ENCODE data around the gene MEGF11.
"Not testable (repeated sequence)": the region's sequence is repeated elsewhere in the genome, so short reads cannot be mapped to it uniquely, and the experiment has no call there.

The MEGF11 gene

GRCh38 chr15:65991721-65992483, 261.6 kb downstream of the MEGF11 start:
- no peak for DNase-seq

DNA sequence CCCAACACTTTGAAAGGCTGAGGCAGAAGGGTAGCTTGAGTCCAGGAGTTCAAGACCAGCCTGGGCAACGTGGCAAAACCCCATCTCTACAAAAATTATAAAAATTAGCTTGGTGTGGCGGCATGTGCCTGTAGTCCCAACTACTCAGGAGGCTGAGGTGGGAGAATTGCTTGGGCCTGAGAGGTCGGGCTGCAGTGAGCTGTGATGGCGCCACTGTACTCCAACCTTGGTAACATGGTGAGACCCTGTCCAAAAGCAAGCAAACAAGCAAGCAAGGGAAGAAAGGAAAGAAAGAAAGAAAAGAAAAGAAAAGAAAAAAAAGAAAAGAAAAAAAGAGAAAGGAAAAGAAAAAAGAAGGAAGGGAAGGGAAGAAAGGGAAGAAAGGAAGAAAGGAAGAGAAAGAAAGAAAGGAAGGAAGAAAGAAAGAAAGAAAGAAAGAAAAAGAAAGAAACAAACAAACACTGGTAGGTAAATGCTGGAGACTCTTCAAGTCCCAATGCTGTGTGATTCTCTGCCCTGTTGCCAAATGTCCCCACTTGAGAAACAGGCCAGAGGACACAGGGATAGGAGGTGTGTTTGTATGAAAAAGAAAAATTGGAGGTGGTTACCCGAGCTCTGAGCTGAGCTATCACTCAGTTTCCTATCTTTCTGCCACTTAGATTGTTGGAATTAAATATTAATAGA, 263.1 kb downstream of the MEGF11 start:
- no peak for DNase-seq

- no peak for DNase-seq
Observed at GRCh38 chr15:65987100-65987499, 266.4 kb downstream of the MEGF11 start.

- no peak for DNase-seq
Observed at GRCh38 chr15:65986416-65986815, 267.1 kb downstream of the MEGF11 start.

DNA sequence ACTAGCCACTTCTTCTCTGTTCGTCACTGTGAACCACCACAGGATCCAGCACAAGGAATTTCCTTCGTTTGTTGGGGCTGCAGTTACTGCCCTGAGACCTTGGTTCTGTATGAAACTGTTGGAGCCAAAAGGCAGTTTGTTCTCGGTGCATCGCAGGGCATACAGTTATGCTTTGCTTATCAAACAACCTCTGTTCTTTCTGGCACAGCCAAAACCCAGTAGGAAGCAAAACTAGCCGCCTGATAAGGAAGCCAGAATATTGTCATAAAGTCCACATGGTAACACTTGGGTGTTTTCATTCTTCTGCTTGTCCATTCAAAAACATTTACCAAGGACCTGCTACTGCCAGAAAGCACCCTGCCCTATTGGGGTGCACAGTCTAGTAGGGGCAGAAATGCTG, 268.2 kb downstream of the MEGF11 start:
- DNase-seq, result no peak

DNA sequence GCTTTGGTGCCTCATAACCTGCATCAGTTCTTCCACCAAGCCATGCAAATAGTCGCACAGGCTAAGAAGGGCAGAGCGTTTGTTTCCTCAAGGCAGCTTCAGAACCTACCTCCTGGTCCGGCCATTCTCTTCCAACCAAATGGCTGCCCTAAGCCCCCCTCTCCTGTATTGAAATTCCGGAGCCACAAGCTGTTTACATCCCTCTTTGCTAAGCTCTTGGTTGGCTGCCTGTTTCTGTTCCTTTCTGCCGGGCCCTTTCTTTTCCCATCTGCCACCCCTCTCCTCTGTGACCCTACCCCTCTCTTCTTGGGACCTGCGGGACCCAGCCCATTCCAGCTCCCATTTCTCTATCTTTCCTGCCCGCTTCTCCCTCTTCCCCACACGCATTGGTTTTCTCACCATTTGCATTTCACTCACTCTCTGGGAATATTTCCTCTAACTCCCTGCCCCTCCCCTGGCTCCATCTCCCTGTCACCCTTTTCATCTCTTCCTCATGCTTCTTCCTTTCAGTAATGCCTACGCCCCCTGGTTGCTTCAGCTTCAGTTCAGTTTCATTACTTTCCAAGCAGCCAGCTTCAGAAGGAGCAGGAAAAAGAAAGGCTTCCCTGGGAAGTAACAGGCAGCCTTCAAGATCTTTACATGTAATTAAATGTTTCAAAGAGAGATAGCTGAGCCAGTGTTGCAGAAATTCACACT, 270.8 kb downstream of the MEGF11 start:
- DNase-seq, result no peak

GRCh38 chr15:65981837-65982626, 271.5 kb downstream of the MEGF11 start:
- DNase-seq, result no peak

- DNase-seq, result no peak
Observed at GRCh38 chr15:65980824-65981456, 272.6 kb downstream of the MEGF11 start.

- no peak for DNase-seq
Observed at GRCh38 chr15:65979837-65980236, 273.7 kb downstream of the MEGF11 start.

- DNase-seq, result no peak
Observed at GRCh38 chr15:65979316-65979715, 274.2 kb downstream of the MEGF11 start.

- no peak for DNase-seq
Observed at GRCh38 chr15:65978110-65978509, 275.4 kb downstream of the MEGF11 start.

DNA sequence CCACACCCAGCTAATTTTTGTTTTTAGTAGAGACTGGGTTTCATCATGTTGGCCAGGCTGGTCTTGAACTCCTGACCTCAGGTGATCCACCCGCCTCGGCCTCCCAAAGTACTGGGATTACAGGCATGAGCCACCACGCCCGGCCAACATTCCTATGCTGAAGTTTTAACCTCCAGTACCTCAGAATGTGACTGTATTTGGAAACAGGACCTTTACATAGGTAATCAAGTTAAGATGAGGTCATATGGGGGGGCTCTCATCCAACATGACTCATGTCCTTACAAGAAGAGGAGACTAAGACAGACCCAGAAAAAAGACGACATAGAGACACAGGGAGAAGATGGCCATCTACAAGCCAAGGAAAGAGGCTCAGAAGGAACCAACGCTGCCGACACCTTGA, 277.4 kb downstream of the MEGF11 start:
- not testable (repeated sequence) for DNase-seq

GRCh38 chr15:65971741-65971995, 281.9 kb downstream of the MEGF11 start:
- DNase-seq, result no peak

- no peak for DNase-seq
Observed at GRCh38 chr15:65970937-65971740, 282.4 kb downstream of the MEGF11 start.

DNA sequence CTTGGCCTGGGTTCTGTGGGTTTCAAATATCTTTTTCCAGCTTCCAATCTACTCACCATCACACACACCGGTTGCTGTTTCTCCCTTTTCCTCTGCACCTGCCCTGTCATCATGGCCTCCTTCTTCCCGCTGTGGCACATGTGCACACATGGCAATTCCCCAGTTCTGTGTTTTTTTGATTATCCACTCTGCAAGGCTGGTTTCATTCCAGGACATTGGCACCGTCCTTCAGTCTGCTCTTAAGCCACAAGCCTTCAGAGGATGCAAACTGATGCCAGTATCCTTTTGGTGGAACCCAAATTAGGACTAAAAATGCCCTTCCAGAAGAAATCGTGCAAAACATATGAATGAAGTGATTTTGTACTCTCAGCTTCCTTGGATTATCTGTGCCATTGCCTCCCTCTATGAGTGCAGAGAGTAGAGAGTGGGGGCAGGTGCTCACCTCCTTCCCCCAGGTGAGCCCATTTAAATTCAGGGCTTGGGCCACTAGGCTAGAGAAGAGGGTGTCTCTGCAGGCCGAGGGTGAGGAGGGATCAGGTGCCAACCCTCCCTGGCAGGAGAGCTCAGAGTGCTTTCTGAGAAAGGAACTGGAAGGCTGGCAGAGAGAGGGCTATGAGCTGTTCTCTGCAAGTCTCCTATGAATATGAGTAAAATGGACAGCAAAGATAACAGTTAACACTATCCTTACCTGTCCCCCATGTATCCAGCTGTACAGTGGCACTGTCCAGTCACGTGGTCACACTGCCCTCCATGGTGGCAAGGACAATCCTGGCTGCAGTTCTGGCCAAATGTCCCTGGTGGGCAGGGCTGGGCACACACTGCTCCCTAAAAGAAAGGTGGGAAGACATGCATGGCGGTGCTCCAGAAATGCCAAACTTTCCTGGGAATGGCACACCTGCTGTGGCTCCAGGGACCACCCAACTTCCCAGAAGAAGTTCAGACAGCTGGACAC, 283.4 kb downstream of the MEGF11 start:
- DNase-seq, result no peak

DNA sequence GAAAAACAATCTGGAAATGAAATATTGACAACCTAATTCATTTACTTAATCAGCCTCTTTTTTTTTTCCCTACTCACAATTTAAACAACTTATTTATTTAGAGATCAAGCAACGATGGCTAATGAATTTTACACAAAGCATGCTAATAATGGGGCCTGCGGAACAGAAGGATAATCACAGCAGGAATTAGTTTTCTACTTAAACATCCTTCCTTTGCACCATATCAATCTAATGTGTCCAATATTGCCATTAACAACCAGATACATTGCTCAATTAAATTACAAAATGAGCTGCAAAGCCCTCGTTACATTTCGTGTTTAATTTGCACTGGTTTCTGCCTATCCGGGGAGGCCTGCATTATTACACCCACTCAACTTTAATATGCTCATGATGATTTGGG, 285.0 kb downstream of the MEGF11 start:
- DNase-seq, result no peak

- no peak for DNase-seq
Observed at GRCh38 chr15:65964792-65965433, 288.6 kb downstream of the MEGF11 start.

- no peak for DNase-seq
Observed at GRCh38 chr15:65963911-65964482, 289.6 kb downstream of the MEGF11 start.

DNA sequence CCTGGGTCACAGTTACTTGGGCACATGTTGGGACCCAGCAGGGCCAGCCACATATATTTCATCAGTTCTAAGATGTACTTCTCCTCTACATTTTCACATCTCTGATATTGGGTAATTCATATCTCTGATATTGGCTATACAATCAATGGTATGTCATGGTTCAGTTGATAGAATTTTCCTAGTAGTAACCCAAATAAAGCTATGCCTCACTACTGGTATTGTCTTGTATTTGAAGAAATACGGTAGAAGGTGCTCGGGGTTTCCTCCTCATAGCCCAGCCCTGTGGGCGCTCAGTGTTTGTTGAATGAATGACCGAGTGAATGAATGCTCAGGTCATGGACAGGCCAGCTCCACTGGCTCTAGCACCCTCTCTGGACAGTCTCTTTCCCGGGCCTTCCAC, 290.2 kb downstream of the MEGF11 start:
- no peak for DNase-seq

GRCh38 chr15:65962187-65962586, 291.4 kb downstream of the MEGF11 start:
- no peak for DNase-seq
